AG04449 (cell line): ENCODE measurements around the gene DAAM2.

ENCODE experiments used
- CTCF ChIA-PET: fragments of 350-600 bp; formaldehyde crosslinking; extraction: SDS; loops from one replicate; lab custom pipeline; 2021; ENCODE audit warnings: antibody characterized with exemption; lab: Yijun Ruan, JAX
- POLR2A ChIA-PET: fragments of 400-600, 350-600 bp; formaldehyde crosslinking; extraction: SDS; loops from one replicate; lab custom pipeline; 2020; ENCODE audit warnings: antibody characterized with exemption, inconsistent platforms; lab: Yijun Ruan, JAX
- DNase-seq: peaks from one replicate; pipeline ENCODE4 v3.0.0-alpha.2; 2010; ENCODE audit warnings: low read depth, low spot score
- H3K4me3 ChIP-seq: 2 replicates; pipeline ENCODE4 v1.5.1; 2011; ENCODE audit warnings: low read depth, mild to moderate bottlenecking, control low read depth, low read length
- CTCF ChIP-seq: IDR thresholded peaks from one replicate; pipeline ENCODE4 v1.5.1; 2011; ENCODE audit warnings: mild to moderate bottlenecking, moderate library complexity, low read length, control low read depth, inconsistent platforms; ENCODE audit not compliant: insufficient read depth; ENCODE audit errors: missing control alignments

Gene DAAM2

GRCh38 chr6:39924283-39924682 is 132.1 kb downstream of the DAAM2 start:
- no peak for DNase-seq
- TF ChIP-seq CTCF, result no peak

GRCh38 chr6:39925191-39925930 is 133.2 kb downstream of the DAAM2 start:
- TF ChIP-seq CTCF, result no peak
- ChIA-PET CTCF (no interaction called here), POLR2A (no interaction called here)
- DNase-seq, result no peak
- H3K4me3 ChIP-seq, result no peak overlapping the region

More at GRCh38 chr6:39924283-39924682, 132.1 kb downstream of the DAAM2 start:
- no peak overlapping the region for H3K4me3 ChIP-seq
- ChIA-PET POLR2A (no interaction called here), CTCF (interaction anchor here (1.1 to 1.3 kb wide), 2 partner anchors 10 to 562 kb away, joined by 3 to 4 read pairs; partner anchors contain the start of gene MOCS1)

GRCh38 chr6:39925931-39926290 is 133.7 kb downstream of the DAAM2 start:
- ChIA-PET POLR2A (no interaction called here), CTCF (no interaction called here)
- no peak for DNase-seq
- TF ChIP-seq CTCF, result no peak
- no peak overlapping the region for H3K4me3 ChIP-seq

GRCh38 chr6:39926668-39927067 is 134.5 kb downstream of the DAAM2 start:
- POLR2A ChIA-PET, result no interaction called here

GRCh38 chr6:39927159-39927558 is 135.0 kb downstream of the DAAM2 start:
- no peak for DNase-seq
- no peak for TF ChIP-seq CTCF
- ChIA-PET POLR2A (no interaction called here), CTCF (no interaction called here)
- no peak overlapping the region for H3K4me3 ChIP-seq

More at GRCh38 chr6:39926668-39927067, 134.5 kb downstream of the DAAM2 start:
- CTCF ChIA-PET, result no interaction called here
- TF ChIP-seq CTCF, result no peak
- no peak overlapping the region for H3K4me3 ChIP-seq
- no peak for DNase-seq

GRCh38 chr6:39929039-39929732 is 137.0 kb downstream of the DAAM2 start:
- ChIA-PET CTCF (no interaction called here), POLR2A (interaction anchor here (1.1 kb wide), 1 partner anchor 1143 kb away, joined by 3 read pairs; the partner anchor contains the start of gene OARD1)
- no peak overlapping the region for H3K4me3 ChIP-seq
- TF ChIP-seq CTCF, result no peak
- DNase-seq, result no peak
